Stimulated activated memory B cell treated with anti-CD40 and anti-IgM and Interleukin-4, amounts not matched to agents 10 μg/mL and 1 μg/mL and 100 μg/mL, for 72 hours (primary cell): ENCODE data around the gene SLAMF1.
"Not testable (repeated sequence)": the region's sequence is repeated elsewhere in the genome, so short reads cannot be mapped to it uniquely, and the experiment has no call there.

Source experiments
- ATAC-seq: fragments of 150-1000 bp; cut with Tn5 transposase; 2 replicates; pipeline ENCODE4 v1.10.0; 2021
- H3K27ac Mint-ChIP-seq: one replicate; pipeline ENCODE4 v1.8.0; 2022; ENCODE audit warnings: mild to moderate bottlenecking, mixed read lengths
- H3K27me3 Mint-ChIP-seq: one replicate; pipeline ENCODE4 v1.8.0; 2022; ENCODE audit warnings: mixed read lengths
- H3K36me3 Mint-ChIP-seq: one replicate; pipeline ENCODE4 v1.8.0; 2022; ENCODE audit warnings: mixed read lengths
- H3K4me1 Mint-ChIP-seq: one replicate; pipeline ENCODE4 v1.8.0; 2022; ENCODE audit warnings: mixed read lengths
- H3K4me3 Mint-ChIP-seq: one replicate; pipeline ENCODE4 v1.8.0; 2022; ENCODE audit warnings: mild to moderate bottlenecking, moderate library complexity, mixed read lengths
- H3K9me3 Mint-ChIP-seq: one replicate; pipeline ENCODE4 v1.8.0; 2022; ENCODE audit warnings: mixed read lengths

SLAMF1 gene

GRCh38 chr1:160637821-160638539 lies 8.9 kb downstream of the SLAMF1 start:
- Mint-ChIP-seq H3K4me1 (peaks cover 70% of the 10 kb centered on the region), H3K27me3 (no peaks in the 10 kb centered on the region), H3K36me3 (peaks cover 74% of the 10 kb centered on the region), H3K9me3 (no peaks in the 10 kb centered on the region), H3K4me3 (peak overlapping the region; percentile 19), H3K27ac (peak overlapping the region; percentile 85)
- ATAC-seq = peak; percentile 56

DNA sequence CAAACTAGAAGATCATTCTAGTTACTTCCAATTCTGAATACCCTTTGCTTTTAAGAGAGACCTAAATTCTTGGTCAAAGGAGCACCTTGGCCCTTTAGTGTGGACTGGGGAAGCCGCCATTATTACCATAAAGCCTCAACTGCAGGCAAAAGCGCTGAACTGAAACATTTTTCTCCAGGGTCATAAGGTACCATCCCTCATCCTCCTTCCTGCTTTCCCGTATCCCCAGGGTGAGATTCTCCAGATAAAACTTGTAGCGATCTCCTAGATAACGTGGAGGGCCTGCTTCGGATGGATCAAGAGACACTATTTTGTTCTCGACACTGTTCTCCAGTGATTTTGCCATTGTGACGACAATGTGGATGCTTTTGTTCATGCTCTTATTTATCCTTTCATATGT lies 9.8 kb downstream of the SLAMF1 start:
- Mint-ChIP-seq H3K36me3 (peaks cover 73% of the 10 kb centered on the region), H3K27me3 (no peaks in the 10 kb centered on the region), H3K9me3 (no peaks in the 10 kb centered on the region), H3K27ac (no peak overlapping the region), H3K4me1 (peaks cover 64% of the 10 kb centered on the region), H3K4me3 (no peak overlapping the region)
- ATAC-seq = no peak

GRCh38 chr1:160636547-160636946 lies 10.3 kb downstream of the SLAMF1 start:
- peaks cover 77% of the 10 kb centered on the region for H3K36me3 Mint-ChIP-seq
- no peak overlapping the region for H3K4me3 Mint-ChIP-seq
- ATAC-seq = no peak
- H3K27me3 Mint-ChIP-seq = no peaks in the 10 kb centered on the region
- H3K4me1 Mint-ChIP-seq = peaks cover 61% of the 10 kb centered on the region
- H3K27ac Mint-ChIP-seq = no peak overlapping the region
- no peaks in the 10 kb centered on the region for H3K9me3 Mint-ChIP-seq

- Mint-ChIP-seq H3K4me3 (no peak overlapping the region), H3K27me3 (no peaks in the 10 kb centered on the region), H3K4me1 (peaks cover 61% of the 10 kb centered on the region), H3K36me3 (peaks cover 82% of the 10 kb centered on the region), H3K9me3 (no peaks in the 10 kb centered on the region), H3K27ac (no peak overlapping the region)
- ATAC-seq = no peak
These were observed 10.8 kb downstream of the SLAMF1 start for GRCh38 chr1:160636076-160636475.

GRCh38 chr1:160634543-160635491 lies 12.0 kb downstream of the SLAMF1 start:
- no peak overlapping the region for H3K27ac Mint-ChIP-seq
- H3K9me3 Mint-ChIP-seq = no peaks in the 10 kb centered on the region
- H3K27me3 Mint-ChIP-seq = no peaks in the 10 kb centered on the region
- H3K4me1 Mint-ChIP-seq = peaks cover 62% of the 10 kb centered on the region
- no peak for ATAC-seq
- no peak overlapping the region for H3K4me3 Mint-ChIP-seq
- H3K36me3 Mint-ChIP-seq = peaks cover 86% of the 10 kb centered on the region

GRCh38 chr1:160633330-160633903 lies 13.4 kb downstream of the SLAMF1 start:
- ATAC-seq = no peak
- no peaks in the 10 kb centered on the region for H3K27me3 Mint-ChIP-seq
- peaks cover 58% of the 10 kb centered on the region for H3K4me1 Mint-ChIP-seq
- no peaks in the 10 kb centered on the region for H3K9me3 Mint-ChIP-seq
- H3K36me3 Mint-ChIP-seq = peaks cover 80% of the 10 kb centered on the region
- H3K27ac Mint-ChIP-seq = no peak overlapping the region
- H3K4me3 Mint-ChIP-seq = no peak overlapping the region

DNA sequence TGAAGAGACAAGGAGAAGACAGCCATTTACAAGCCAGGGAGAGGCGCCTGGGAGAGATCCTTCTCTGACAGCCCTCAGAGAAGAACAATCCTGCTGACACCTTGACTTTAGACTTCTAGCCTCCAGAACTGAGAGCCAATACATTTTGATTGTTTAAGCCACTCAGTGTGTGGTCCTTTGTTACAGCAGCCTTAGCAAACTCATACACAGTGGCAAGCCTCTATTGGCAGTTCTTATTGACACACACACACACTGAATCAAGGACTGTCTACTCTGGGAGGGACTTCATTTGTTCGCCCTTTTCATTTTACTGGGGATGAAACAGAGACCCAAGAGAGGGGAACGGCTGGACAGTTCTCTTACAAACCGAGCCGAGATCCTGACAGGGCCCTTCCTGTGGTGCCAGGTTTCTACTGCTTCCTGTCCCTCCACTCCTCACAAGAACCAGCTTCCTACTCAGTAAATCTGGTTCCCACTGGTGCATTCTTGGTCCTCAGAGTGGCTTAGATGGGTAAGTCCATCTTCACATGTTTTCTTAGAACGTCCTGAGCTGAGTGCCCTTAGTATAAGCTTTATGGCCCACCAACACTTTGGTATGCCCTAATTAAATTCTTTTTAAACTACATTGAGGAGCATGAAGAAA lies 14.7 kb downstream of the SLAMF1 start:
- peak overlapping the region; percentile 18 for H3K27ac Mint-ChIP-seq
- H3K9me3 Mint-ChIP-seq = no peaks in the 10 kb centered on the region
- no peaks in the 10 kb centered on the region for H3K27me3 Mint-ChIP-seq
- no peak for ATAC-seq
- peaks cover 78% of the 10 kb centered on the region for H3K36me3 Mint-ChIP-seq
- no peak overlapping the region for H3K4me3 Mint-ChIP-seq
- peaks cover 58% of the 10 kb centered on the region for H3K4me1 Mint-ChIP-seq

- no peaks in the 10 kb centered on the region for H3K27me3 Mint-ChIP-seq
- H3K4me3 Mint-ChIP-seq = peak overlapping the region; percentile 6
- H3K36me3 Mint-ChIP-seq = peaks cover 75% of the 10 kb centered on the region
- H3K9me3 Mint-ChIP-seq = peaks cover 2% of the 10 kb centered on the region
- no peak for ATAC-seq
- peak overlapping the region; percentile 18 for H3K27ac Mint-ChIP-seq
- peaks cover 71% of the 10 kb centered on the region for H3K4me1 Mint-ChIP-seq
These were observed 16.1 kb downstream of the SLAMF1 start for GRCh38 chr1:160630523-160631451.

- ATAC-seq = peak; percentile 53
- Mint-ChIP-seq H3K4me3 (no peak overlapping the region), H3K36me3 (peaks cover 72% of the 10 kb centered on the region), H3K4me1 (peaks cover 83% of the 10 kb centered on the region), H3K27me3 (no peaks in the 10 kb centered on the region), H3K27ac (peak overlapping the region; percentile 75), H3K9me3 (peaks cover 2% of the 10 kb centered on the region)
These were observed 17.3 kb downstream of the SLAMF1 start for GRCh38 chr1:160629286-160630210.

- Mint-ChIP-seq H3K27ac (peak overlapping the region; percentile 75), H3K36me3 (peaks cover 72% of the 10 kb centered on the region), H3K9me3 (peaks cover 2% of the 10 kb centered on the region), H3K4me1 (peaks cover 84% of the 10 kb centered on the region), H3K27me3 (no peaks in the 10 kb centered on the region), H3K4me3 (no peak overlapping the region)
- no peak for ATAC-seq
These were observed 18.0 kb downstream of the SLAMF1 start for GRCh38 chr1:160628799-160629263.

- H3K27me3 Mint-ChIP-seq, ATAC-seq, H3K9me3 Mint-ChIP-seq, H3K4me3 Mint-ChIP-seq: not testable (repeated sequence)
- Mint-ChIP-seq H3K27ac (peak overlapping the region; percentile 75), H3K36me3 (peaks cover 72% of the 10 kb centered on the region), H3K4me1 (peaks cover 85% of the 10 kb centered on the region)
These were observed 19.1 kb downstream of the SLAMF1 start for GRCh38 chr1:160627677-160628289.

- no peaks in the 10 kb centered on the region for H3K27me3 Mint-ChIP-seq
- peak; percentile 70 for ATAC-seq
- peaks cover 94% of the 10 kb centered on the region for H3K4me1 Mint-ChIP-seq
- peak overlapping the region; percentile 89 for H3K27ac Mint-ChIP-seq
- peak overlapping the region; percentile 77 for H3K4me3 Mint-ChIP-seq
- peaks cover 74% of the 10 kb centered on the region for H3K36me3 Mint-ChIP-seq
- H3K9me3 Mint-ChIP-seq = peaks cover 2% of the 10 kb centered on the region
These were observed 20.1 kb downstream of the SLAMF1 start for GRCh38 chr1:160626509-160627342.
